Vagina (tissue), 2 donors: ENCODE data around the gene ELOVL6. TPM values are rescaled to one million over a fixed set of nuclear protein-coding genes. Genes with fewer than 3 reads are reported as not detected.

Experiments
- DNase-seq, 2 donors: peaks; one replicate each; pipeline ENCODE4 v3.0.0-alpha.2; 2017; ENCODE audit errors: extremely low spot score in 2 of 2
- H3K27ac ChIP-seq: fragments of 200-600 bp; sonication (generic); one replicate; pipeline ENCODE4 v1.5.1; 2019
- H3K27me3 ChIP-seq: fragments of 200-600 bp; sonication (generic); one replicate; pipeline ENCODE4 v1.5.1; 2019
- H3K36me3 ChIP-seq, 2 donors: fragments of 200-600 bp; sonication (generic); one replicate each; pipeline ENCODE4 v1.5.1; 2017 to 2019
- H3K4me1 ChIP-seq: fragments of 200-600 bp; sonication (generic); one replicate; pipeline ENCODE4 v1.5.1; 2019
- H3K4me3 ChIP-seq, 2 donors: fragments of 200-600 bp; sonication (generic); 1 replicate in 1 of 2; 2 replicates in 1 of 2; pipeline ENCODE4 v1.5.1; 2016 to 2019
- H3K9me3 ChIP-seq: fragments of 200-600 bp; sonication (generic); one replicate; pipeline ENCODE4 v1.5.1; 2019
- CTCF ChIP-seq, 3 experiments: fragments of 450-650 bp in 2 of 3; fragments of 200-600 bp in 1 of 3; sonication (generic) in 1 of 3; IDR thresholded peaks; one replicate each; pipeline ENCODE4 v1.5.1; 2017 to 2019; ENCODE audit warnings: antibody characterized with exemption in 3 of 3, mild to moderate bottlenecking in 2 of 3, moderate library complexity in 2 of 3
- POLR2A ChIP-seq, 2 donors: fragments of 450-650 bp; IDR thresholded peaks; one replicate each; pipeline ENCODE4 v1.6.1; 2017; ENCODE audit warnings: antibody characterized with exemption in 2 of 2, mild to moderate bottlenecking in 2 of 2, moderate library complexity in 2 of 2
- POLR2AphosphoS5 ChIP-seq, 2 donors: sonication (generic); formaldehyde crosslinking; IDR thresholded peaks; one replicate each; pipeline ENCODE4 v1.9.0; 2017; ENCODE audit warnings: antibody characterized with exemption in 2 of 2, mild to moderate bottlenecking in 2 of 2, low read depth in 1 of 2; ENCODE audit not compliant: insufficient read depth in 1 of 2
- intact Hi-C: fragments of 100-400 bp; cut with DNase I; formaldehyde crosslinking; loops from one replicate; pipeline ENCODE4 v1.15.1; 2023
- total RNA-seq: library from RNA; depleted of rRNA; stranded (reverse); fragments of >200 nt; gene quantifications from one replicate; pipeline ENCODE4 v1.2.3, GENCODE V29; 2016

Gene ELOVL6
- total RNA-seq, 1 donor from 2014 or later, result 9.1 TPM

- intact Hi-C loops, result no loop called here
- no peaks in the 10 kb centered on the region for H3K27me3 ChIP-seq
- DNase-seq, result no peak
- H3K4me3 ChIP-seq, result no peak overlapping the region
- no peaks in the 10 kb centered on the region for H3K36me3 ChIP-seq
- no peaks in the 10 kb centered on the region for H3K9me3 ChIP-seq
- peak in 1 of 2 donors; percentile 60 for TF ChIP-seq POLR2AphosphoS5 (IDR thresholded peaks at IDR 0.05; ENCODE audit: insufficient read depth in 1 of 2, low read depth in 1 of 2)
- no peak for TF ChIP-seq CTCF (IDR thresholded peaks at IDR 0.05)
- H3K27ac ChIP-seq, result no peak overlapping the region
- H3K4me1 ChIP-seq, result no peaks in the 10 kb centered on the region
Observed at GRCh38 chr4:110130576-110131358, 67.6 kb downstream of the ELOVL6 start.

- Histone ChIP-seq H3K36me3 (no peaks in the 10 kb centered on the region), H3K4me1 (no peaks in the 10 kb centered on the region), H3K27me3 (no peaks in the 10 kb centered on the region), H3K27ac (no peak overlapping the region), H3K9me3 (no peaks in the 10 kb centered on the region), H3K4me3 (no peak overlapping the region)
- DNase-seq, result no peak
- TF ChIP-seq POLR2A (IDR thresholded peaks at IDR 0.05), result no peak
- TF ChIP-seq CTCF (IDR thresholded peaks at IDR 0.05), result no peak
- TF ChIP-seq POLR2AphosphoS5 (IDR thresholded peaks at IDR 0.05; ENCODE audit: insufficient read depth in 1 of 2, low read depth in 1 of 2), result no peak
- intact Hi-C loops, result no loop called here
Observed at GRCh38 chr4:110129544-110129943, 68.9 kb downstream of the ELOVL6 start.

GRCh38 chr4:110128472-110128919 is 69.9 kb downstream of the ELOVL6 start:
- Histone ChIP-seq H3K9me3 (no peaks in the 10 kb centered on the region), H3K4me3 (no peak overlapping the region), H3K36me3 (no peaks in the 10 kb centered on the region), H3K4me1 (no peaks in the 10 kb centered on the region), H3K27me3 (no peaks in the 10 kb centered on the region), H3K27ac (no peak overlapping the region)
- TF ChIP-seq CTCF (IDR thresholded peaks at IDR 0.05) (no peak), POLR2AphosphoS5 (IDR thresholded peaks at IDR 0.05; ENCODE audit: insufficient read depth in 1 of 2, low read depth in 1 of 2) (peak in 1 of 2 donors; percentile 57)
- DNase-seq, result no peak
- intact Hi-C loops, result no loop called here

GRCh38 chr4:110128029-110128428 is 70.4 kb downstream of the ELOVL6 start:
- H3K4me3 ChIP-seq, result no peak overlapping the region
- DNase-seq, result no peak
- no peak overlapping the region for H3K27ac ChIP-seq
- TF ChIP-seq CTCF (IDR thresholded peaks at IDR 0.05) (no peak), POLR2AphosphoS5 (IDR thresholded peaks at IDR 0.05; ENCODE audit: insufficient read depth in 1 of 2, low read depth in 1 of 2) (no peak), POLR2A (IDR thresholded peaks at IDR 0.05) (no peak)
- no peaks in the 10 kb centered on the region for H3K4me1 ChIP-seq
- no peaks in the 10 kb centered on the region for H3K36me3 ChIP-seq
- no peaks in the 10 kb centered on the region for H3K27me3 ChIP-seq
- H3K9me3 ChIP-seq, result no peaks in the 10 kb centered on the region
- intact Hi-C loops, result no loop called here

GRCh38 chr4:110124711-110125110 is 73.7 kb downstream of the ELOVL6 start:
- TF ChIP-seq CTCF (IDR thresholded peaks at IDR 0.05) (no peak), POLR2AphosphoS5 (IDR thresholded peaks at IDR 0.05; ENCODE audit: insufficient read depth in 1 of 2, low read depth in 1 of 2) (no peak), POLR2A (IDR thresholded peaks at IDR 0.05) (no peak)
- no peak for DNase-seq
- intact Hi-C loops, result no loop called here

More at GRCh38 chr4:110124711-110125110, 73.7 kb downstream of the ELOVL6 start:
- H3K4me1 ChIP-seq, result no peaks in the 10 kb centered on the region
- H3K27ac ChIP-seq, result no peak overlapping the region
- H3K36me3 ChIP-seq, result no peaks in the 10 kb centered on the region
- no peaks in the 10 kb centered on the region for H3K9me3 ChIP-seq
- H3K4me3 ChIP-seq, result no peak overlapping the region
- H3K27me3 ChIP-seq, result no peaks in the 10 kb centered on the region
